ENCODE data around the gene COL5A3.

Gene COL5A3

GRCh38 chr19:9969688-9969975 lies 40.7 kb downstream of the COL5A3 start:
- TF ChIP-seq REST (IDR thresholded peaks at IDR 0.05; ENCODE audit: low read depth) (no peak), TCF12 (IDR thresholded peaks at IDR 0.05; ENCODE audit: low read depth) (no peak), CEBPB (IDR thresholded peaks at IDR 0.05) (no peak), NFIC (IDR thresholded peaks at IDR 0.05) (no peak), ZBTB7A (IDR thresholded peaks at IDR 0.05; ENCODE audit: low read depth) (no peak), USF1 (IDR thresholded peaks at IDR 0.05) (no peak)

GRCh38 chr19:9968820-9969687 lies 41.2 kb downstream of the COL5A3 start:
- TF ChIP-seq RAD21 (IDR thresholded peaks at IDR 0.05; ENCODE audit: low read depth) (no peak), TAF1 (IDR thresholded peaks at IDR 0.05; ENCODE audit: low read depth) (no peak), MAX (IDR thresholded peaks at IDR 0.05) (no peak), TCF12 (IDR thresholded peaks at IDR 0.05; ENCODE audit: low read depth) (no peak), USF1 (IDR thresholded peaks at IDR 0.05) (no peak), YY1 (IDR thresholded peaks at IDR 0.05; ENCODE audit: low read depth) (no peak), ZBTB7A (IDR thresholded peaks at IDR 0.05; ENCODE audit: low read depth) (no peak), CEBPB (IDR thresholded peaks at IDR 0.05) (no peak), EP300 (IDR thresholded peaks at IDR 0.05; ENCODE audit: borderline replicate concordance) (no peak), NFIC (IDR thresholded peaks at IDR 0.05) (no peak), EGR1 (IDR thresholded peaks at IDR 0.05) (no peak), REST (IDR thresholded peaks at IDR 0.05; ENCODE audit: low read depth) (no peak), CREB1 (IDR thresholded peaks at IDR 0.05; ENCODE audit: low read depth) (no peak)

- TF ChIP-seq EP300 (IDR thresholded peaks at IDR 0.05; ENCODE audit: borderline replicate concordance), result no peak
- no peak for TF ChIP-seq ZBTB7A (IDR thresholded peaks at IDR 0.05; ENCODE audit: low read depth)
- no peak for TF ChIP-seq YY1 (IDR thresholded peaks at IDR 0.05; ENCODE audit: low read depth)
- no peak for TF ChIP-seq TCF12 (IDR thresholded peaks at IDR 0.05; ENCODE audit: low read depth)
- TF ChIP-seq TEAD4 (IDR thresholded peaks at IDR 0.05), result no peak
- no peak for TF ChIP-seq MAX (IDR thresholded peaks at IDR 0.05)
These were observed 43.0 kb downstream of the COL5A3 start for GRCh38 chr19:9967326-9967725.

- TF ChIP-seq FOXM1 (IDR thresholded peaks at IDR 0.05; ENCODE audit: borderline replicate concordance, low read depth), result no peak
- no peak for TF ChIP-seq MAX (IDR thresholded peaks at IDR 0.05)
- TF ChIP-seq REST (IDR thresholded peaks at IDR 0.05; ENCODE audit: low read depth), result no peak
- TF ChIP-seq CREB1 (IDR thresholded peaks at IDR 0.05; ENCODE audit: low read depth), result no peak
- TF ChIP-seq EGR1 (IDR thresholded peaks at IDR 0.05), result no peak
- TF ChIP-seq USF1 (IDR thresholded peaks at IDR 0.05), result no peak
These were observed 43.9 kb downstream of the COL5A3 start for GRCh38 chr19:9966448-9966847.

Measured in Ishikawa (cell line).